K562 (cell line): Measurements from ENCODE around the gene POMGNT2. TPM values are rescaled to one million over a fixed set of nuclear protein-coding genes. Genes with fewer than 3 reads are reported as not detected.

Source experiments
- ATAC-seq: fragments of 200-7000 bp; cut with Tn5 transposase; 3 replicates; pipeline ENCODE4 v1.9.1; 2020; ENCODE audit warnings: moderate library complexity
- BruUV-seq: library from RNA; stranded (reverse); fragments of 400-500 nt; replicated peaks from 2 replicates; lab custom pipeline; 2021; lab: Mats Ljungman, UMichigan
- CTCF ChIA-PET: fragments of 300-600 bp; formaldehyde crosslinking; extraction: SDS; loops from one replicate; lab custom pipeline; 2021; ENCODE audit warnings: low intra/inter-chr PET ratio; lab: Yijun Ruan, JAX
- POLR2A ChIA-PET: fragments of 300-600, 350-650 bp; sonication (Branson Sonifier 250); formaldehyde crosslinking; extraction: SDS; loops from one replicate; lab custom pipeline; 2021; ENCODE audit warnings: antibody characterized with exemption, inconsistent platforms; lab: Yijun Ruan, JAX
- DNase-seq, 4 experiments: peaks; one replicate each; pipeline versions ENCODE4 v3.0.0 to v3.0.0-alpha.2; 2011 to 2018; ENCODE audit warnings: low spot score in 3 of 4, mixed read lengths in 3 of 4; ENCODE audit errors: extremely low read depth in 1 of 4
- FAIRE-seq: peaks from 2 replicates; lab custom pipeline; 2011; peaks lifted over from hg19 to GRCh38; lab: Jason Lieb, UNC
- H2AFZ ChIP-seq: 2 replicates; pipeline ENCODE4 v1.6.0; 2011; ENCODE audit warnings: low read depth, low read length, control low read depth, inconsistent platforms
- H3K27ac ChIP-seq: fragments of 200-600 bp; 3 replicates; pipeline ENCODE4 v1.8.0; 2011; ENCODE audit warnings: low read depth, mild to moderate bottlenecking, control low read depth, inconsistent platforms, low read length, moderate library complexity, mixed read lengths; ENCODE audit errors: extremely low read depth
- H3K27me3 ChIP-seq, 2 experiments: fragments of 300-600 bp in 1 of 2; 2 replicates in 1 of 2; 3 replicates in 1 of 2; pipeline versions ENCODE4 v1.6.0 to v1.8.0; 2011; ENCODE audit warnings: inconsistent platforms in 2 of 2, low read length in 2 of 2, mild to moderate bottlenecking in 1 of 2, mixed read lengths in 1 of 2, moderate library complexity in 1 of 2; ENCODE audit not compliant: control insufficient read depth in 2 of 2, insufficient read depth in 2 of 2
- H3K36me3 ChIP-seq: fragments of 300-600 bp; 3 replicates; pipeline ENCODE4 v1.8.0; 2011; ENCODE audit warnings: mild to moderate bottlenecking, low read length, inconsistent platforms; ENCODE audit not compliant: control insufficient read depth, insufficient read depth
- H3K4me1 ChIP-seq, 2 experiments: fragments of 200-600 bp in 1 of 2; replicated peaks in 1 of 2; 2 replicates in 1 of 2; 3 replicates in 1 of 2; pipeline versions ENCODE4 v1.5.1 to v1.8.0; 2011; ENCODE audit warnings: inconsistent platforms in 2 of 2, low read length in 2 of 2, mild to moderate bottlenecking in 1 of 2, mixed read lengths in 1 of 2, moderate library complexity in 1 of 2; ENCODE audit not compliant: control insufficient read depth in 2 of 2, insufficient read depth in 2 of 2
- H3K4me2 ChIP-seq: 2 replicates; pipeline ENCODE4 v1.6.1; 2011; ENCODE audit warnings: low read length, control low read depth, inconsistent platforms, mixed read lengths; ENCODE audit not compliant: insufficient read depth
- H3K4me3 ChIP-seq: fragments of 200-600 bp; sonication (generic), shearing (Covaris generic); 2 replicates; pipeline ENCODE4 v1.5.1; 2016; ENCODE audit warnings: control low read depth, inconsistent platforms
- H3K79me2 ChIP-seq: fragments of 200-600 bp; 3 replicates; pipeline ENCODE4 v1.8.0; 2011; ENCODE audit warnings: low read length, inconsistent platforms; ENCODE audit not compliant: control insufficient read depth, insufficient read depth
- H3K9ac ChIP-seq, 2 experiments: 2 replicates each; pipeline versions ENCODE4 v1.6.0 to v1.6.1; 2011; ENCODE audit warnings: low read depth in 2 of 2, low read length in 2 of 2, control low read depth in 1 of 2, inconsistent platforms in 1 of 2, mild to moderate bottlenecking in 1 of 2, mixed read lengths in 1 of 2; ENCODE audit not compliant: insufficient read depth in 1 of 2
- H3K9me1 ChIP-seq: one replicate; pipeline ENCODE4 v1.6.0; 2011; ENCODE audit warnings: inconsistent platforms, mild to moderate bottlenecking, low read length, moderate library complexity; ENCODE audit not compliant: control insufficient read depth, insufficient read depth
- H3K9me3 ChIP-seq: replicated peaks from 2 replicates; pipeline ENCODE4 v1.5.1; 2011; ENCODE audit warnings: low read depth, low read length, inconsistent platforms; ENCODE audit not compliant: control insufficient read depth, insufficient read depth
- H4K20me1 ChIP-seq: replicated peaks from 2 replicates; pipeline ENCODE4 v1.6.1; 2011; ENCODE audit warnings: low read length, inconsistent platforms, mixed read lengths; ENCODE audit not compliant: control insufficient read depth, insufficient read depth
- DDX20 ChIP-seq: fragments of 450-650 bp; IDR thresholded peaks from 2 replicates; pipeline ENCODE4 v1.6.1; 2016; ENCODE audit warnings: missing genetic modification characterization, low read depth, mild to moderate bottlenecking, missing compliant biosample characterization, moderate library complexity
- ZSCAN29 ChIP-seq: fragments of 450-650 bp; IDR thresholded peaks from 2 replicates; pipeline ENCODE4 v1.6.1; 2017
- WGBS: fragments of 100-300 bp; shearing (Covaris generic); methylation state at CpG from one replicate; pipeline ENCODE4 v1.1.6; 2016; ENCODE audit warnings: low coverage, mixed read lengths; ENCODE audit not compliant: insufficient coverage; ENCODE audit errors: missing lambda C conversion rate; 5-methylcytosine and 5-hydroxymethylcytosine counted together
- in situ Hi-C: fragments of 300-500 bp; cut with MboI; formaldehyde crosslinking; loops from 4 replicates; pipeline ENCODE4 v1.15.0; 2018; ENCODE audit warnings: inconsistent platforms, mixed read lengths
- intact Hi-C: fragments of 100-400 bp; cut with micrococcal nuclease; formaldehyde crosslinking; loops from 2 replicates; pipeline ENCODE4 v1.14.2; 2022
- polyA plus RNA-seq, 8 experiments: library from polyadenylated mRNA; depleted of rRNA in 4 of 8; stranded (reverse) in 5 of 8; unstranded in 3 of 8; fragments of >200 nt; fragmentation: Nextera tagmentation in 2 of 8; fragmentation: Illumina TruSeq in 1 of 8; extraction: Ambion mirVana in 2 of 8; extraction: Trizol in 1 of 8; gene quantifications; 2 replicates each; pipeline versions ENCODE4 v1.2.1 to v1.2.3, GENCODE V29; 2011 to 2014; ENCODE audit warnings: inconsistent platforms in 1 of 8, missing spikeins in 1 of 8
- total RNA-seq, 7 experiments: library from RNA; depleted of rRNA in 6 of 7; stranded (reverse); fragments of >200 nt in 6 of 7; fragmentation: Illumina TruSeq in 2 of 7; extraction: Trizol in 2 of 7; gene quantifications; 2 replicates each; pipeline versions ENCODE4 v1.2.1 to v1.2.3, GENCODE V29; 2011 to 2021; ENCODE audit warnings: low replicate concordance in 1 of 7
- TF ChIP-seq, protein P1 (sequence below): sonication (generic); formaldehyde crosslinking; IDR thresholded peaks from 2 replicates; pipeline ENCODE4 v1.8.0; 2023; ENCODE audit warnings: mild to moderate bottlenecking, missing genetic modification reagents

The POMGNT2 gene
- total and polyA plus RNA-seq, 9 of the 15 experiments (the other 6 are each of a cell fraction or from before 2014, with no cell fraction given), result 0.65 to 14.1 (median 10.3) TPM

- TF ChIP-seq, protein P1, sequence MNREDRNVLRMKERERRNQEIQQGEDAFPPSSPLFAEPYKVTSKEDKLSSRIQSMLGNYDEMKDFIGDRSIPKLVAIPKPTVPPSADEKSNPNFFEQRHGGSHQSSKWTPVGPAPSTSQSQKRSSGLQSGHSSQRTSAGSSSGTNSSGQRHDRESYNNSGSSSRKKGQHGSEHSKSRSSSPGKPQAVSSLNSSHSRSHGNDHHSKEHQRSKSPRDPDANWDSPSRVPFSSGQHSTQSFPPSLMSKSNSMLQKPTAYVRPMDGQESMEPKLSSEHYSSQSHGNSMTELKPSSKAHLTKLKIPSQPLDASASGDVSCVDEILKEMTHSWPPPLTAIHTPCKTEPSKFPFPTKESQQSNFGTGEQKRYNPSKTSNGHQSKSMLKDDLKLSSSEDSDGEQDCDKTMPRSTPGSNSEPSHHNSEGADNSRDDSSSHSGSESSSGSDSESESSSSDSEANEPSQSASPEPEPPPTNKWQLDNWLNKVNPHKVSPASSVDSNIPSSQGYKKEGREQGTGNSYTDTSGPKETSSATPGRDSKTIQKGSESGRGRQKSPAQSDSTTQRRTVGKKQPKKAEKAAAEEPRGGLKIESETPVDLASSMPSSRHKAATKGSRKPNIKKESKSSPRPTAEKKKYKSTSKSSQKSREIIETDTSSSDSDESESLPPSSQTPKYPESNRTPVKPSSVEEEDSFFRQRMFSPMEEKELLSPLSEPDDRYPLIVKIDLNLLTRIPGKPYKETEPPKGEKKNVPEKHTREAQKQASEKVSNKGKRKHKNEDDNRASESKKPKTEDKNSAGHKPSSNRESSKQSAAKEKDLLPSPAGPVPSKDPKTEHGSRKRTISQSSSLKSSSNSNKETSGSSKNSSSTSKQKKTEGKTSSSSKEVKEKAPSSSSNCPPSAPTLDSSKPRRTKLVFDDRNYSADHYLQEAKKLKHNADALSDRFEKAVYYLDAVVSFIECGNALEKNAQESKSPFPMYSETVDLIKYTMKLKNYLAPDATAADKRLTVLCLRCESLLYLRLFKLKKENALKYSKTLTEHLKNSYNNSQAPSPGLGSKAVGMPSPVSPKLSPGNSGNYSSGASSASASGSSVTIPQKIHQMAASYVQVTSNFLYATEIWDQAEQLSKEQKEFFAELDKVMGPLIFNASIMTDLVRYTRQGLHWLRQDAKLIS (CRISPR knock-in tag), result no peak
These were observed 11.0 kb downstream of the POMGNT2 start (continued) for GRCh38 chr3:43094851-43095250.

GRCh38 chr3:43094381-43094780, 11.5 kb downstream of the POMGNT2 start:
- BruUV-seq, result no TSS peak
- TF ChIP-seq DDX20 (tag) (no peak), ZSCAN29 (no peak)
- Histone ChIP-seq H3K79me2 (no peaks in the 10 kb centered on the region), H3K9me1 (no peaks in the 10 kb centered on the region), H3K27me3 (peaks cover 0 to 5% of the 10 kb centered on the region in 2 experiments; a peak in 1 of 5 replicates), H3K9ac (no peak overlapping the region), H3K4me1 (peaks cover 0 to 3% of the 10 kb centered on the region in 2 experiments; a peak in 1 of 5 replicates), H2AFZ (no peak overlapping the region), H4K20me1 (peaks cover 42% of the 10 kb centered on the region), H3K27ac (no peak overlapping the region), H3K9me3 (no peaks in the 10 kb centered on the region), H3K4me2 (no peak overlapping the region), H3K36me3 (no peaks in the 10 kb centered on the region), H3K4me3 (no peak overlapping the region)
- intact Hi-C loops, result no loop called here
- FAIRE-seq (no peak), ATAC-seq (no peak), DNase-seq (no peak)
- 8% methylated on average over 2 of the region's 2 CpGs for WGBS
- in situ Hi-C loops, result no loop called here
- ChIA-PET POLR2A (interaction anchor here (0.5 kb wide), 1 partner anchor 13 kb away, joined by 3 read pairs; no protein-coding TSS in a partner anchor), CTCF (no interaction called here)
